22Rv1 (cell line): ENCODE measurements around the gene EFNB2.

Experiments
- H3K27ac ChIP-seq: fragments of 450-650 bp; 2 replicates; pipeline ENCODE4 v1.5.1; 2017
- CTCF ChIP-seq: fragments of 450-650 bp; IDR thresholded peaks from 2 replicates; pipeline ENCODE4 v1.5.1; 2017; ENCODE audit warnings: mild to moderate bottlenecking
- ZFX ChIP-seq: fragments of 450-650 bp; IDR thresholded peaks from 2 replicates; pipeline ENCODE4 v1.6.1; 2017; ENCODE audit warnings: antibody characterized with exemption, borderline replicate concordance

The EFNB2 gene

GRCh38 chr13:106487129-106487528 lies 48.3 kb downstream of the EFNB2 start:
- TF ChIP-seq CTCF (no peak), ZFX (no peak)

GRCh38 chr13:106486287-106486686 lies 49.2 kb downstream of the EFNB2 start:
- TF ChIP-seq ZFX (no peak), CTCF (no peak)
- no peak overlapping the region for H3K27ac ChIP-seq

More at GRCh38 chr13:106487129-106487528, 48.3 kb downstream of the EFNB2 start:
- no peak overlapping the region for H3K27ac ChIP-seq

- H3K27ac ChIP-seq = no peak overlapping the region
- no peak for TF ChIP-seq ZFX
- no peak for TF ChIP-seq CTCF
These were observed 50.8 kb downstream of the EFNB2 start for GRCh38 chr13:106484537-106485193.

GRCh38 chr13:106484084-106484483 lies 51.4 kb downstream of the EFNB2 start:
- no peak overlapping the region for H3K27ac ChIP-seq
- TF ChIP-seq CTCF (no peak), ZFX (no peak)

GRCh38 chr13:106481919-106482318 lies 53.5 kb downstream of the EFNB2 start:
- TF ChIP-seq CTCF = no peak
- TF ChIP-seq ZFX = no peak
- H3K27ac ChIP-seq = no peak overlapping the region

- TF ChIP-seq CTCF (no peak), ZFX (no peak)
These were observed 55.0 kb downstream of the EFNB2 start for GRCh38 chr13:106480351-106480910.

GRCh38 chr13:106479929-106480328 lies 55.5 kb downstream of the EFNB2 start:
- H3K27ac ChIP-seq = no peak overlapping the region
- TF ChIP-seq ZFX (no peak), CTCF (no peak)

More at GRCh38 chr13:106480351-106480910, 55.0 kb downstream of the EFNB2 start:
- H3K27ac ChIP-seq = no peak overlapping the region
